Activated CD8-positive, alpha-beta memory T cell treated with anti-CD3 and anti-CD28 coated beads, Interleukin-2, amount 50 U/mL, for 24 hours (primary cell): Measurements from ENCODE around the gene PLCB1.
"Not testable (repeated sequence)": the region's sequence is repeated elsewhere in the genome, so short reads cannot be mapped to it uniquely, and the experiment has no call there.

Source experiments
- DNase-seq: peaks from one replicate; pipeline ENCODE4 v3.0.0-alpha.2; 2020; ENCODE audit errors: extremely low read depth

PLCB1 gene

GRCh38 chr20:8542110-8542486 lies 410.0 kb downstream of the PLCB1 start:
- no peak for DNase-seq

GRCh38 chr20:8545212-8545611 lies 413.1 kb downstream of the PLCB1 start:
- no peak for DNase-seq

- DNase-seq: no peak
Observed at GRCh38 chr20:8547035-8547650, 415.1 kb downstream of the PLCB1 start.

GRCh38 chr20:8547968-8548588 lies 416.0 kb downstream of the PLCB1 start:
- DNase-seq: no peak

- no peak for DNase-seq
Observed at GRCh38 chr20:8549192-8549591, 417.1 kb downstream of the PLCB1 start.

- no peak for DNase-seq
Observed at GRCh38 chr20:8557711-8558110, 425.6 kb downstream of the PLCB1 start.

- no peak for DNase-seq
Observed at GRCh38 chr20:8562356-8562755, 430.3 kb downstream of the PLCB1 start.

GRCh38 chr20:8568075-8568474 lies 436.0 kb downstream of the PLCB1 start:
- DNase-seq: no peak

GRCh38 chr20:8569766-8570165 lies 437.7 kb downstream of the PLCB1 start:
- DNase-seq: no peak

GRCh38 chr20:8571611-8572010 lies 439.5 kb downstream of the PLCB1 start:
- no peak for DNase-seq

GRCh38 chr20:8573686-8574085 lies 441.6 kb downstream of the PLCB1 start:
- DNase-seq: no peak

- DNase-seq: no peak
Observed at GRCh38 chr20:8575114-8575513, 443.0 kb downstream of the PLCB1 start.

GRCh38 chr20:8578161-8578865 lies 446.2 kb downstream of the PLCB1 start:
- no peak for DNase-seq

- DNase-seq: no peak
Observed at GRCh38 chr20:8579035-8579434, 447.0 kb downstream of the PLCB1 start.

GRCh38 chr20:8581446-8582183 lies 449.5 kb downstream of the PLCB1 start:
- DNase-seq: no peak

- DNase-seq: no peak
Observed at GRCh38 chr20:8583012-8583565, 451.0 kb downstream of the PLCB1 start.

- no peak for DNase-seq
Observed at GRCh38 chr20:8583566-8584043, 451.5 kb downstream of the PLCB1 start.

GRCh38 chr20:8587251-8587650 lies 455.2 kb downstream of the PLCB1 start:
- no peak for DNase-seq

GRCh38 chr20:8587810-8588209 lies 455.7 kb downstream of the PLCB1 start:
- no peak for DNase-seq

- no peak for DNase-seq
Observed at GRCh38 chr20:8589956-8590355, 457.9 kb downstream of the PLCB1 start.

GRCh38 chr20:8600910-8601541 lies 469.0 kb downstream of the PLCB1 start:
- not testable (repeated sequence) for DNase-seq

GRCh38 chr20:8601542-8601912 lies 469.5 kb downstream of the PLCB1 start:
- no peak for DNase-seq
